GM12878 (cell line): ENCODE results near the gene SLC2A4. TPM values are rescaled to one million over a fixed set of nuclear protein-coding genes. Genes with fewer than 3 reads are reported as not detected.
A peak's percentile ranks its signal among the peaks of the same experiment; 100 is the strongest.

Experiments
- ASH2L ChIP-seq: fragments of 300-600, 200-600 bp; sonication (generic); IDR thresholded peaks from 2 replicates; pipeline ENCODE4 v1.6.1; 2017; ENCODE audit warnings: low read depth, mild to moderate bottlenecking, borderline replicate concordance
- CHD4 ChIP-seq: fragments of 200-600 bp; sonication (generic); IDR thresholded peaks from 2 replicates; pipeline ENCODE4 v1.6.1; 2016; ENCODE audit warnings: mild to moderate bottlenecking
- DPF2 ChIP-seq: fragments of 450-650 bp; IDR thresholded peaks from 2 replicates; pipeline ENCODE4 v1.6.1; 2017; ENCODE audit warnings: mild to moderate bottlenecking
- ESRRA ChIP-seq: IDR thresholded peaks from 2 replicates; pipeline ENCODE4 v1.6.1; 2012; ENCODE audit warnings: mild to moderate bottlenecking, low read length, improper control_type of control experiment
- FOXK2 ChIP-seq: fragments of 450-650 bp; IDR thresholded peaks from 2 replicates; pipeline ENCODE4 v1.6.1; 2017; ENCODE audit warnings: mild to moderate bottlenecking, moderate library complexity
- GABPA ChIP-seq: IDR thresholded peaks from 2 replicates; pipeline ENCODE4 v1.6.1; 2014; ENCODE audit warnings: antibody characterized with exemption, low read depth, mild to moderate bottlenecking, inconsistent platforms
- JUNB ChIP-seq: IDR thresholded peaks from 2 replicates; pipeline ENCODE4 v1.6.1; 2016; ENCODE audit warnings: antibody characterized with exemption, mild to moderate bottlenecking
- JUND ChIP-seq: IDR thresholded peaks from 2 replicates; pipeline ENCODE4 v1.6.1; 2012; ENCODE audit warnings: low read depth, mild to moderate bottlenecking, low read length, improper control_type of control experiment, moderate library complexity
- NFYA ChIP-seq: IDR thresholded peaks from 2 replicates; pipeline ENCODE4 v1.6.1; 2011; ENCODE audit warnings: low read depth, mild to moderate bottlenecking, low read length, improper control_type of control experiment, borderline replicate concordance
- RAD51 ChIP-seq: fragments of 450-650 bp; IDR thresholded peaks from 2 replicates; pipeline ENCODE4 v1.6.1; 2016; ENCODE audit warnings: moderate library complexity, mild to moderate bottlenecking, inconsistent platforms
- RFX5 ChIP-seq: IDR thresholded peaks from 2 replicates; pipeline ENCODE4 v1.6.1; 2011; ENCODE audit warnings: low read depth, low read length, improper control_type of control experiment
- RUNX3 ChIP-seq: IDR thresholded peaks from 2 replicates; pipeline ENCODE4 v1.6.1; 2012; ENCODE audit warnings: low read length, inconsistent platforms
- SMAD5 ChIP-seq: IDR thresholded peaks from 2 replicates; pipeline ENCODE4 v1.6.1; 2016; ENCODE audit warnings: antibody characterized with exemption, low read depth
- SMARCA5 ChIP-seq: fragments of 450-650 bp; IDR thresholded peaks from 2 replicates; pipeline ENCODE4 v1.6.1; 2017; ENCODE audit warnings: mild to moderate bottlenecking
- SREBF1 ChIP-seq: IDR thresholded peaks from 2 replicates; pipeline ENCODE4 v1.6.1; 2012; ENCODE audit warnings: mild to moderate bottlenecking, low read length
- STAT3 ChIP-seq: IDR thresholded peaks from 2 replicates; pipeline ENCODE4 v1.6.1; 2011; ENCODE audit warnings: low read depth, low read length, improper control_type of control experiment
- TAF1 ChIP-seq: IDR thresholded peaks from 2 replicates; pipeline ENCODE4 v1.6.1; 2011; ENCODE audit warnings: mild to moderate bottlenecking, low read depth, low read length, borderline replicate concordance
- TCF3 ChIP-seq: IDR thresholded peaks from 2 replicates; pipeline ENCODE4 v1.6.1; 2012; ENCODE audit warnings: low read depth, mild to moderate bottlenecking, low read length, borderline replicate concordance; ENCODE audit not compliant: insufficient read depth
- ZNF207 ChIP-seq: fragments of 450-650 bp; IDR thresholded peaks from 2 replicates; pipeline ENCODE4 v1.6.1; 2014; ENCODE audit warnings: antibody characterized with exemption, mild to moderate bottlenecking, borderline replicate concordance
- ZNF622 ChIP-seq: fragments of 450-650 bp; IDR thresholded peaks from 2 replicates; pipeline ENCODE4 v1.6.1; 2017; ENCODE audit warnings: mild to moderate bottlenecking, inconsistent platforms
- polyA plus RNA-seq, 11 experiments: library from polyadenylated mRNA; depleted of rRNA in 4 of 11; unstranded in 6 of 11; stranded (reverse) in 5 of 11; fragments of >200 nt; fragmentation: Nextera tagmentation in 4 of 11; fragmentation: Illumina TruSeq in 1 of 11; extraction: Ambion mirVana in 4 of 11; extraction: Trizol in 1 of 11; gene quantifications; 1 replicate in 1 of 11; 2 replicates in 10 of 11; pipeline versions ENCODE4 v1.2.1 to v1.2.3, GENCODE V29; 2011 to 2016; ENCODE audit warnings: inconsistent platforms in 2 of 11, missing spikeins in 2 of 11, low read depth in 1 of 11
- total RNA-seq, 4 experiments: library from RNA; depleted of rRNA in 3 of 4; stranded (reverse); fragments of >200 nt in 3 of 4; fragmentation: Illumina TruSeq in 1 of 4; extraction: Trizol in 1 of 4; gene quantifications; 2 replicates each; pipeline versions ENCODE4 v1.2.1 to v1.2.3, GENCODE V29; 2013 to 2021
- TF ChIP-seq, protein P1 (sequence below), 3 experiments: IDR thresholded peaks in 2 of 3; conservative IDR thresholded peaks in 1 of 3; 2 replicates each; pipeline ENCODE4 v1.5.1; 2011; ENCODE audit warnings: low read depth in 3 of 3, low read length in 3 of 3, mild to moderate bottlenecking in 3 of 3, control low read depth in 2 of 3, moderate library complexity in 2 of 3, inconsistent platforms in 1 of 3, mixed read lengths in 1 of 3; ENCODE audit not compliant: control insufficient read depth in 2 of 3, insufficient read depth in 1 of 3; ENCODE audit errors: extremely low read depth in 1 of 3
- TF ChIP-seq, protein P2 (sequence below): fragments of 450-650 bp; IDR thresholded peaks from 2 replicates; pipeline ENCODE4 v1.6.1; 2017; ENCODE audit warnings: low read depth, mild to moderate bottlenecking, moderate library complexity
- TF ChIP-seq, protein P3 (sequence below): IDR thresholded peaks from 2 replicates; pipeline ENCODE4 v1.6.1; 2012; ENCODE audit warnings: low read depth, low read length, improper control_type of control experiment
- TF ChIP-seq, protein P4 (sequence below): fragments of 450-650 bp; IDR thresholded peaks from 2 replicates; pipeline ENCODE4 v1.6.1; 2016; ENCODE audit warnings: mild to moderate bottlenecking, moderate library complexity, borderline replicate concordance

SLC2A4 gene
- total and polyA plus RNA-seq, 10 of the 15 experiments (the other 5 are each of a cell fraction or from before 2014, with no cell fraction given) = 0.03 to 0.23 (median 0.04) TPM; not detected in 4

DNA sequence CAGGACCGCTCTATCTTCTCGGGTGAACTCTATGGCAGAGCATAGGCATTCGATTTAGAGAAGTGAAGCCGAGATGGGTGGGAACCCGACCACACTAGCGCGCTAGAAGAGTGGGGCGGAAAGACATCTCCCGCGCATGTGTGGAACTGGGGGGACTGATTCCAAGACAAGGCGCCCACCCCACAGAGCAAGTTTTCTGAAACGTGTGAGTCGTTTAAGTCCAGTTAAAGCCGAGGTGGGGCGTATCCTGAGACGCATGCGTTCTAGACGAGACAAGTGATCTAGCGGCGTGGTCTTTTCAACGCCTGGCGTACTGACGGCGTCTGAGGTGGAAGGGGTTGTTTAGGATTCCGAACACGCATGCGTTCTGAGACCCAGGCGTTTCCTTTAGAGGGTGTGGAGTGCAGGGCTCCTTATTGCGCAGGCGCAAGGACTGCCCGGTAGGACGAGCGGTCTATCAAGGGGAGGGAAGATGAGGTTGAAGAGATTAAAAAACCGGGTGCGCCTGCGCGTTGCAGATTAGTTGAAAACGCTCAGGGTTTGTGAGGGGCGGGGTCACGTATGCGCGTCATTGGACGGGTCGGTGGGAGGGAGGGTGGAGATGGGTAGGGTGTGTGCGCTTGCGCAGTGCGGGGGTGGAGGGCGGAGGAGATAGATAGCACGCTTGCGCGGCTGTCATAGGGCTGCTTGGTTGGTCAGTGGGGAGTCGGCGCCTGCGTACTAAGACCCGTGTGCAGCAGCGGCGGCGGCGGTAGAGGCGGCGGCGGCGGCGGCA lies 25.6 kb downstream of the SLC2A4 start, which contains the start of gene EIF5A (continued):
- no peak for TF ChIP-seq JUND
- TF ChIP-seq, protein P1, sequence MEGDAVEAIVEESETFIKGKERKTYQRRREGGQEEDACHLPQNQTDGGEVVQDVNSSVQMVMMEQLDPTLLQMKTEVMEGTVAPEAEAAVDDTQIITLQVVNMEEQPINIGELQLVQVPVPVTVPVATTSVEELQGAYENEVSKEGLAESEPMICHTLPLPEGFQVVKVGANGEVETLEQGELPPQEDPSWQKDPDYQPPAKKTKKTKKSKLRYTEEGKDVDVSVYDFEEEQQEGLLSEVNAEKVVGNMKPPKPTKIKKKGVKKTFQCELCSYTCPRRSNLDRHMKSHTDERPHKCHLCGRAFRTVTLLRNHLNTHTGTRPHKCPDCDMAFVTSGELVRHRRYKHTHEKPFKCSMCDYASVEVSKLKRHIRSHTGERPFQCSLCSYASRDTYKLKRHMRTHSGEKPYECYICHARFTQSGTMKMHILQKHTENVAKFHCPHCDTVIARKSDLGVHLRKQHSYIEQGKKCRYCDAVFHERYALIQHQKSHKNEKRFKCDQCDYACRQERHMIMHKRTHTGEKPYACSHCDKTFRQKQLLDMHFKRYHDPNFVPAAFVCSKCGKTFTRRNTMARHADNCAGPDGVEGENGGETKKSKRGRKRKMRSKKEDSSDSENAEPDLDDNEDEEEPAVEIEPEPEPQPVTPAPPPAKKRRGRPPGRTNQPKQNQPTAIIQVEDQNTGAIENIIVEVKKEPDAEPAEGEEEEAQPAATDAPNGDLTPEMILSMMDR (IDR thresholded peaks at IDR 0.05 in 2 of 3, conservative IDR thresholded peaks at IDR 0.05 in 1 of 3; ENCODE audit: control insufficient read depth in 2 of 3, extremely low read depth in 1 of 3, insufficient read depth in 1 of 3, low read depth in 3 of 3, low read length in 3 of 3) = no peak
- TF ChIP-seq DPF2 = no peak
- TF ChIP-seq NFYA = no peak
- no peak for TF ChIP-seq RFX5
- no peak; the same call in 1 of the 2 replicates for TF ChIP-seq GABPA
- no peak for TF ChIP-seq RAD51
- peak; percentile 56 for TF ChIP-seq FOXK2
- TF ChIP-seq RUNX3 = peak; percentile 91
- TF ChIP-seq, protein P2, sequence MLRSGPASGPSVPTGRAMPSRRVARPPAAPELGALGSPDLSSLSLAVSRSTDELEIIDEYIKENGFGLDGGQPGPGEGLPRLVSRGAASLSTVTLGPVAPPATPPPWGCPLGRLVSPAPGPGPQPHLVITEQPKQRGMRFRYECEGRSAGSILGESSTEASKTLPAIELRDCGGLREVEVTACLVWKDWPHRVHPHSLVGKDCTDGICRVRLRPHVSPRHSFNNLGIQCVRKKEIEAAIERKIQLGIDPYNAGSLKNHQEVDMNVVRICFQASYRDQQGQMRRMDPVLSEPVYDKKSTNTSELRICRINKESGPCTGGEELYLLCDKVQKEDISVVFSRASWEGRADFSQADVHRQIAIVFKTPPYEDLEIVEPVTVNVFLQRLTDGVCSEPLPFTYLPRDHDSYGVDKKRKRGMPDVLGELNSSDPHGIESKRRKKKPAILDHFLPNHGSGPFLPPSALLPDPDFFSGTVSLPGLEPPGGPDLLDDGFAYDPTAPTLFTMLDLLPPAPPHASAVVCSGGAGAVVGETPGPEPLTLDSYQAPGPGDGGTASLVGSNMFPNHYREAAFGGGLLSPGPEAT = peak; percentile 43; the same call in 1 of the 2 replicates
- TF ChIP-seq ESRRA = peak; percentile 64
- TF ChIP-seq TCF3 = no peak
- TF ChIP-seq, protein P3, sequence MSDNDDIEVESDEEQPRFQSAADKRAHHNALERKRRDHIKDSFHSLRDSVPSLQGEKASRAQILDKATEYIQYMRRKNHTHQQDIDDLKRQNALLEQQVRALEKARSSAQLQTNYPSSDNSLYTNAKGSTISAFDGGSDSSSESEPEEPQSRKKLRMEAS = peak; percentile 58
- TF ChIP-seq ZNF622 = no peak
- TF ChIP-seq SMAD5 = peak; percentile 82
- no peak for TF ChIP-seq ZNF207
- no peak for TF ChIP-seq SREBF1
- TF ChIP-seq TAF1 = peak; percentile 76
- no peak; the same call in 1 of the 2 replicates for TF ChIP-seq SMARCA5
- no peak for TF ChIP-seq JUNB
- TF ChIP-seq, protein P4, sequence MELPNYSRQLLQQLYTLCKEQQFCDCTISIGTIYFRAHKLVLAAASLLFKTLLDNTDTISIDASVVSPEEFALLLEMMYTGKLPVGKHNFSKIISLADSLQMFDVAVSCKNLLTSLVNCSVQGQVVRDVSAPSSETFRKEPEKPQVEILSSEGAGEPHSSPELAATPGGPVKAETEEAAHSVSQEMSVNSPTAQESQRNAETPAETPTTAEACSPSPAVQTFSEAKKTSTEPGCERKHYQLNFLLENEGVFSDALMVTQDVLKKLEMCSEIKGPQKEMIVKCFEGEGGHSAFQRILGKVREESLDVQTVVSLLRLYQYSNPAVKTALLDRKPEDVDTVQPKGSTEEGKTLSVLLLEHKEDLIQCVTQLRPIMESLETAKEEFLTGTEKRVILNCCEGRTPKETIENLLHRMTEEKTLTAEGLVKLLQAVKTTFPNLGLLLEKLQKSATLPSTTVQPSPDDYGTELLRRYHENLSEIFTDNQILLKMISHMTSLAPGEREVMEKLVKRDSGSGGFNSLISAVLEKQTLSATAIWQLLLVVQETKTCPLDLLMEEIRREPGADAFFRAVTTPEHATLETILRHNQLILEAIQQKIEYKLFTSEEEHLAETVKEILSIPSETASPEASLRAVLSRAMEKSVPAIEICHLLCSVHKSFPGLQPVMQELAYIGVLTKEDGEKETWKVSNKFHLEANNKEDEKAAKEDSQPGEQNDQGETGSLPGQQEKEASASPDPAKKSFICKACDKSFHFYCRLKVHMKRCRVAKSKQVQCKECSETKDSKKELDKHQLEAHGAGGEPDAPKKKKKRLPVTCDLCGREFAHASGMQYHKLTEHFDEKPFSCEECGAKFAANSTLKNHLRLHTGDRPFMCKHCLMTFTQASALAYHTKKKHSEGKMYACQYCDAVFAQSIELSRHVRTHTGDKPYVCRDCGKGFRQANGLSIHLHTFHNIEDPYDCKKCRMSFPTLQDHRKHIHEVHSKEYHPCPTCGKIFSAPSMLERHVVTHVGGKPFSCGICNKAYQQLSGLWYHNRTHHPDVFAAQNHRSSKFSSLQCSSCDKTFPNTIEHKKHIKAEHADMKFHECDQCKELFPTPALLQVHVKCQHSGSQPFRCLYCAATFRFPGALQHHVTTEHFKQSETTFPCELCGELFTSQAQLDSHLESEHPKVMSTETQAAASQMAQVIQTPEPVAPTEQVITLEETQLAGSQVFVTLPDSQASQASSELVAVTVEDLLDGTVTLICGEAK = peak; percentile 61; the same call in 1 of the 2 replicates
- no peak for TF ChIP-seq CHD4
- TF ChIP-seq ASH2L = no peak
- TF ChIP-seq STAT3 = 0 out of 2 replicates have a peak, but pooled peaks have one; percentile 21
